Femur (tissue), 1 donor: Measurements from ENCODE around the gene NIN.
A peak's percentile ranks its signal among the peaks of the same experiment; 100 is the strongest.
"Not testable (repeated sequence)": the region's sequence is repeated elsewhere in the genome, so short reads cannot be mapped to it uniquely, and the experiment has no call there.

Experiments used
- DNase-seq: peaks from one replicate; pipeline ENCODE4 v3.0.0-alpha.2; 2017

NIN gene

GRCh38 chr14:50837271-50837670, 6.3 kb upstream of the NIN start:
- no peak for DNase-seq

DNA sequence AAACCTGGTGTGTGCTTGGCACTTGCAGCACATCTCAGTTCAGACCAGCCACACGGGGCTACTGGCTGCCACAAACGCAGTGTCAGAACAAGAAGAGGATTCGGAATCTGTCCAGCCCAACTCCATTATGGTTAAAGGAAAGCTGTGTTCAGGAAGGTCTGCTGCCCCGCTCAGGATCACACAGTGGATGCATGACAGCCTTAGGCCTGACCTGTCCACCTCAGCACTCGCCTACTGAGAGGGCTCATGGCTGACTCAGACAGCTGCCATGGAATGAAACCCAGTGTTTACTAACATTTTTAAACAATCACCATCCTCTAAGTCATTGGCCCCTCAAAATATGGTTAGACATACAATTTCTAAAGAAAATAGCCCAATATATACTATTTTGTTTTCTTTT, 5.6 kb upstream of the NIN start:
- DNase-seq: no peak

DNA sequence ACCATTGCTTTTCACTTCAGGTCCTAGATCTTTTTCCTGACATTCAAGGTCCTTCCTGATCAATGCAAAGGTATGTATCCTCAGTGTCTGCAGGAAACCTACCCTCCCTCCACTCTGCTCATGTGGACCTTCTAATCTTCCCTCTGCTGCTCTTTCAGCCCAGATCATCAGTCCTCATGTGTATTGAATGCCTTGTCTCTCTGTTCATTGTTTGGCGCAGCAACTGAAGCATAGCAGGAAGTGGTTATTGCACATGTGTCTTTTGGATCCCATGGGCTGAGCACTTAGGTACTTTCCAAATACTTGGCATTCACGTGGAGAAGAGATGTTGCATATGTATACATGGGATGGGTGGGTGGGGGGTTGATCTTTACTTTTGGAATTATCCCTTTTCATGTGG, 4.3 kb upstream of the NIN start:
- DNase-seq: no peak

DNA sequence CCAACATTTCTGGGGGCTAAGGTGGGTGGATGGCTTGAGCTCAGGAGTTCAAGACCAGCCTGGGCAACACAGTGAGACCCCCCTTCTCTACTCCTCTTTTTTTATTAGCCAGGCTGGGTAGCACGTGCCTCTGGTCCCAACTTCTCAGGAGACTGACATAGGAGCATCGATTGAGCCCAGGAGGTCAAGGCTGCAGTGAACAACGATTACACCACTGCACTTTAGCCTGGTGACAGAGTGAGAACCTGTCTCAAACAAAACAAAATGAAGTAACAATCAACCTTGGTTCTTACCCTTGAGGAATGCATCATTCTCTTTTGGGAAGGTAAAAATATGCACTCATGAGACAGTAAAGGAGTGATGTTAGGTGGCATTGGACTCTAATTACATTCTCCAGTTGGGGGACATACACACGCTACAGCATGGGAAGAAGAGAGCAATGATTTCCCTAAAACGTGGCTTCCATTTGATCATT, 3.9 kb upstream of the NIN start:
- DNase-seq: no peak

DNA sequence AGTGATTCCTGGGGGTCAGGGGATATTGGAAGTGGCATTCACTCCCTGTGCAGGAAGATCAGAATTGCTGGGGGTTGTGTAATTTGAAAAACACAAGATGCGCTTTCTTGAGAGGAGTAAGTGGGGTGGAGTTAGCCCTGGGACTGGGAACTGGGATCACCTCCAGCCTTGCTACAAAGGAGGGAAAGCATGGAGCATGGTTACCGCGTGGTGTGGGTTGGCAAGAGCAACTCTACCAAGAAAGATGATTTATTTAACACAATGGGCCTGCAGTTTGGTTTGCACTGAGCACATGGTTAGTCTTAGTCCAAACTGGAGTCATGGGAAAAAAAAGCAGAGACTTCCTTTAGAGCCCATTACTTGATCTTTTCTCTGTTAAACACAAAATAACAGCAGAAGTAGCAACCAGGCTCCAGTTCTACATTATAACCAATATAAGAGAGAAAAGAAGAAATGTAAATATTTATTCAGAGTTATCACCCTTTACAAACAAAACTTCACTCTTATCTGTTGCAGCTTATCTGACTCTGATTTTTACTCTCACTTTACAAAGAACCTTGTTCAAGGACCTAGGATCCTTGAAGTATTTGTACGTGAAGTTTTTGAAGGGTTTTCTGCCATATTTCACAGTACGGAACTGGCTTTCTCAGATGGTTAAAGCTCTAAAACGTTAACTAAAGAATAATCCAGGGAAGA, 2.1 kb upstream of the NIN start:
- no peak for DNase-seq

GRCh38 chr14:50831726-50832168, 785 bp upstream of the NIN start:
- no peak for DNase-seq

- DNase-seq: peak; percentile 73
These were observed 674 bp downstream of the NIN start for GRCh38 chr14:50830044-50830931.

- DNase-seq: no peak
These were observed 1.4 kb downstream of the NIN start for GRCh38 chr14:50829489-50830043.

GRCh38 chr14:50828721-50829488, 2.1 kb downstream of the NIN start:
- DNase-seq: no peak

- DNase-seq: no peak
These were observed 4.3 kb downstream of the NIN start for GRCh38 chr14:50826681-50827080.

GRCh38 chr14:50825307-50825706, 5.7 kb downstream of the NIN start:
- DNase-seq: no peak

DNA sequence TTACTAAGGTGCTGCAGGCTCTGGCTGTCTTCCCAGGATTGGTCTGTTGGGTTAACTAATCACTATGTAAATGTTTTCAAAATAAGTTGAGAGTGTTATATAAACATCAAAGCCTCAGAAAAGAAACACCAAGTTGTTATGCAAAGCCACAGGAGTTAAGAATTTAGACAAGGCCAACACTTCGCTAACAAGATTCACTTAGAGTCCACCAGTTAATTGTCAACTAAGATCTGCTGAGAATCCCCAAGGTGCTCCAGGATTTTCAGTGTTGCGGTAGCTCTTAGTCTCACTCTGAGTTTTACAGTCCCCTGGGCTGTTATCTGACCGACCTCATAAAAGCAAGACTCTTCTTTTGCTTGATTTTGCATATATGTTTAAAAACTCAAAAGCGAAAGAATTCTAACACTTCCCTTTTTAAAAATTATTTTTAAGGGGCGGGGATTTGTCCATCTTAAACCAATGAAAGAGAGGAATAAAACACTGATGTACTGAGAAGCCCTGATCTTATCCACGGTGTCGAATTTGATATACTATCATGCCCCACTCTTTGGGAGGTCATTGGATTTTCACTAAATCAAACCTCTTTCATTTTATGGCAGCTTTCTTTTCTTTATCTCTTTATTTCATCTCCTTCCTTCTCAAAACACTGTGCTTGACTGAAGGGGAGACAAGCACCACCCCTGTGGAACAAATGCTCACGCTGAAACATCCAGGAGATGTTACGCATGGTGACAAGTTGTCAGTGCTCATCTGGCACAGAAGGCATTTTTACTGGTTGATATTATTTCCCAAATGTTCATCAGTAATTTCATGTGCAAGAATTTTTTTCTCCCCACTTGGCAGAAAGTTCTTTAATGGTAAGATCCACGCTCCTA, 7.0 kb downstream of the NIN start:
- no peak for DNase-seq

- DNase-seq: no peak
These were observed 7.8 kb downstream of the NIN start for GRCh38 chr14:50823051-50823761.

GRCh38 chr14:50822501-50823042, 8.4 kb downstream of the NIN start:
- no peak for DNase-seq

DNA sequence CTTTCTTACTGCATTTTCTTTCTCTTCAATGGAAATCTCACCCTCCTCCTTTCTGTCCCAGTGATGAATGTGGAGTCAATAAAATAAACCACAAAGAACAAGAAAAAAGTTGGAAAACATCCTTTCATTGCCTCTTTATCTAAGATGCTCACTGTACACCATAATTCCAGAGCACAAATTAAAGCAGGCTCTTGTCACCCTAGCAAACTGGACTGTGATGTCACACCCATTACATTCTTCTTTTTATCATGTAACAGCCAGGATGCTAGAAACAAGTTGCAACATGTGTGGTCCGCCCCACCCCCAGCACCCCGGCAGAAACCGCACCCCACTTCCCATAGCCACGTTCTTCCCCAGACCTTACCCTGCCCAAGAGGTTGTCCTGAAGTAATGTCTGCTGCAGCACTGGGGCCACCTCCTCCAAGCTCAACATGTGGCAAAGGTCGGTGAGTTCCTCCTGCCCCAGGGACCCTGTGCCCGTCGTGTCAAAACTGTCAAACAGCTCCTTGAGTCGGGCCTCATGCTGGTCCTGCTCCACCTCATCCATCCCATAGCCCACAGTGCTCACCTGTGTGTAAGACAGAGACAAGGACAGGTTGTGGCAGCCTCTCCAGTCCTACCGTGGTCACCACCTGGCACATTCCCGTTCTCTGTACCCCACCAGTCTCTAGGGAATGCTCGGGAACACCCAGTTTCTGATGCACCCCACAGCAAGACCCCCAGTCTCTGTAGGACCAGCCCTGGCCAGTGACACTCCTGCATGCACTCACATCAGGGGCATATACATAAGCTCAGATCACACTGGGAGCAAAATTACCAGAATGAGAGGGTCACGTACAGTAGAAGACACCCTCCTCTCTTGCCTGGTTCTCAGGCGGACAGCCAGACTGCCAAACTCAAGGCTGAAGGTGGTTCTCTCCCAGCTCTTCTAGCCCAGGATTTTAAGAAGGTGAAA, 9.2 kb downstream of the NIN start:
- peak; percentile 47 for DNase-seq

GRCh38 chr14:50820786-50821509, 10.0 kb downstream of the NIN start:
- no peak for DNase-seq

DNA sequence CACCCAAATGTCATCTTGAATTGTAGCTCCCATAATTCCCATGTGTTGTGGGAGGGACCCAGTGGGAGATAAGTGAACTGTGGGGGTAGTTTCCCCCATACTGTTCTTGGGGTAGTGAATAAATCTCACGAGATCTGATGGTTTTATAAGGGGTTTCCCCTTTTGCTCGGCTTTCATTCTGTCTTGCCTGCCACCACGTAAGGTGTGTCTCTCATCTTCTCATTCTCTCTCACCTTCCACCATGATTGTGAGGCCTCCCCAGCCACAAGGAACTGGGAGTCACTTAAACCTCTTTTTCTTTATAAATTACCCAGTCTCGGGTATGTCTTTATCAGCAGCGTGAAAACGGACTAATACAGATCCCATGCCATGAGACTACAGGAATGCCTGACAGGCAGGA, 11.7 kb downstream of the NIN start:
- not testable (repeated sequence) for DNase-seq

DNA sequence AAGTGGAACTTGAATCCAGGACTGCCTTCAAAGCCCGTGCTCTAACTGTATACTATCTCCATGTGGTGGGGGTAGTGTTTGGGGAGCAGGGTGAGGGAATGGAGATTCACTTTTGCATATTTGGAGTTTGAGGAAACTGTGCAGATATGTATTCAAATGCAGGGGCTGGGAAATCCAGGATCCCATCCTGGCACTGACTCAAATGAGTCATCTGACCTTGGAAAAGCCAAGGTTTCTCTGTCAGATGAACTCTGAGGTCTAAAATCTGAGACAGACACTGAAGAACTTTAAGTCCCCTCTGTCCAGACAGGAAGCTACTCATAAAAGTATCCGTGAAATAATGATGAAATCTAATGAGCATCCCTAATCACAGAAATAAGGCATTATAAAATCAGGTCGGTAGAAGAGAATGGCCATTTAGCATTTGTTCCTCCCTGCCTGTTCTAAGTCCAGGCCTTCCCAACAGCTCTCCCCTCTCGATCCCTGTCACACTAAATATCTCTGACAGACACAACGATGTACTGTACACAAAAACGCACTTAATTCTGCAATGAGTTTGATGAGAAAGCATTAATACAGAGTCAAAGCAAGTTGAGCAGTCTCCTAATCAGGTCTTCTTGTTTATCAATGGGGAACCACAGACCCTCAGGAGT, 14.4 kb downstream of the NIN start:
- no peak for DNase-seq
